NCI-H128 (cell line): ENCODE results near the gene SLC16A5.

Experiments used
- DNase-seq: peaks from one replicate; lab custom pipeline; 2025; ENCODE audit not compliant: unreplicated experiment; lab: John Stamatoyannopoulos, UW

The SLC16A5 gene

GRCh38 chr17:75155191-75155601 lies 67.4 kb downstream of the SLC16A5 start:
- no peak for DNase-seq
